Ishikawa (cell line): ENCODE measurements around the gene PEX11G.

Source experiments
- EP300 ChIP-seq: IDR thresholded peaks from 2 replicates; pipeline ENCODE4 v1.6.1; 2012; ENCODE audit warnings: borderline replicate concordance
- MAX ChIP-seq: IDR thresholded peaks from 2 replicates; pipeline ENCODE4 v1.6.1; 2012
- NFIC ChIP-seq: IDR thresholded peaks from 2 replicates; pipeline ENCODE4 v1.6.1; 2012
- RAD21 ChIP-seq: IDR thresholded peaks from 2 replicates; pipeline ENCODE4 v1.6.1; 2012; ENCODE audit warnings: low read depth
- REST ChIP-seq: IDR thresholded peaks from 2 replicates; pipeline ENCODE4 v1.6.1; 2012; ENCODE audit warnings: low read depth, mild to moderate bottlenecking
- TAF1 ChIP-seq: IDR thresholded peaks from 2 replicates; pipeline ENCODE4 v1.6.1; 2012; ENCODE audit warnings: low read depth, mild to moderate bottlenecking
- TCF12 ChIP-seq: IDR thresholded peaks from 2 replicates; pipeline ENCODE4 v1.6.1; 2012; ENCODE audit warnings: low read depth

- TF ChIP-seq TAF1 (no peak), TCF12 (no peak), EP300 (no peak), NFIC (no peak), MAX (no peak), RAD21 (no peak), REST (no peak)
Measured at GRCh38 chr19:7461841-7462629, 26.8 kb downstream of the PEX11G start.
